Stimulated activated CD8-positive, alpha-beta memory T cell treated with anti-CD3 and anti-CD28 coated beads, Interleukin-15, amount 100 ng/mL, for 4 hours (primary cell): ENCODE results near the gene SGK2.

Source experiments
- DNase-seq, 2 donors: peaks; one replicate each; pipeline ENCODE4 v3.0.0-alpha.2; 2020; ENCODE audit warnings: low read depth in 2 of 2

Gene SGK2

DNA sequence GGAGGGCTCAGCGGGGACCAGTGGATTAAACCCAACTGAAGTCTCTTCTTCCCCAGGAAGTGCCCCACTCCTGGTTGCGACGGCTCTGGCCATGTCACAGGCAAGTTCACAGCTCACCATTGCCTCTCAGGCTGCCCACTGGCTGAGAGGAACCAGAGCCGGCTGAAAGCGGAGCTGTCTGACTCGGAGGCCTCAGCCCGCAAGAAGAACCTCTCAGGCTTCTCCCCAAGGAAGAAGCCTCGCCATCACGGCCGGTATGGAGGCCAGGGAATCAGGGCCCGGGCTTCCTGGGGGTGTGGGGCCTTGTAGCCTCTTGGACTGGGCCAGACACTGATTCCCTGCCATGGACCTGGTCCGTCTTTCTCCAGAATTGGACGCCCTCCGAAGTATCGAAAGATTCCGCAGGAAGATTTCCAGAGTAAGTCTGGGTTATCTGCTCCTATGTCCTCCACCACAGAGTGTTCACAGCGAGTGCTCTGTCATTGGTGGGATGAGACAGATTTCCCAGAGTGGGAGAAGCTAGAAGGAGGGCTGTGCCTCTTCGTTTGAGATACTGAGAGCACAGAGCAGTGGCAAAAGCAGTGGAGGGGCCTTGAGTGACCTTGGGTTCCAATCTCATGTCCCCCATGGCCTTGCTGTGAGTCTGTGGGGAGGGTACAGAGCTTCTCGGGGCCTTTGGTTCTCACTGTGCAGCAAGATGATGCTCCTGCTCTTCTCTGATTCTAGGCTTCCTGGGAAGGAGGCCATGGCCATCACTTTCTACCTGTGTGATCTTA, 22.6 kb upstream of the SGK2 start:
- DNase-seq, result no peak

DNA sequence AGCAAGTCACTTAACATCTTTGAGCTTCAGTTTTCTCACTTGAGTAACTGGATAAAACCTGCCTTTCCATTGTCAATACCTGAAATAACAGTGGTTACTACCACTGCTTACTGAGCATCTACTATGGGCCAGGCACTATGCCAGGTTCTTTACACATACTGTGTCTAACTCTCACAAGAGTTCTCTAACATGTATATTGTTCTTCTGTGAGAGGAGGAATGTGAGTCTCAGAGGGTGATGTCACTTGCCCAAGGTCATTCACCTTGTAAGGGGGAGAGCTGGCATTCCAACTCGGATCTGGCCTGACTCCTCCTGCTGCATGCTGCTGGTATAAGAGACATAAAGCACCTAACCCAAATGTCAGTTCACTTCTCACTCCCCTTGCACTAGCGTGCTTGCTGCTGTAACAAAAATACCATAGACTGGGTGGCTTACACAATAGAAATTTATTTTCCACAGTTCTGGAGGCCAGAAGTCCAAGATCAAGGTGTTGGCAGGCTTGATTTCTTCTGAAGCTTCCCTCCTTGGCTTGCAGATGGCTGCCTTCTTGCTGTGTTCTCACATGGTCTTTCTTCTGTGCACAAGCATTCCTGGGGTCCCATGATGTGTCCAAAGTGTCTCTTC, 21.9 kb upstream of the SGK2 start:
- DNase-seq, result no peak

DNA sequence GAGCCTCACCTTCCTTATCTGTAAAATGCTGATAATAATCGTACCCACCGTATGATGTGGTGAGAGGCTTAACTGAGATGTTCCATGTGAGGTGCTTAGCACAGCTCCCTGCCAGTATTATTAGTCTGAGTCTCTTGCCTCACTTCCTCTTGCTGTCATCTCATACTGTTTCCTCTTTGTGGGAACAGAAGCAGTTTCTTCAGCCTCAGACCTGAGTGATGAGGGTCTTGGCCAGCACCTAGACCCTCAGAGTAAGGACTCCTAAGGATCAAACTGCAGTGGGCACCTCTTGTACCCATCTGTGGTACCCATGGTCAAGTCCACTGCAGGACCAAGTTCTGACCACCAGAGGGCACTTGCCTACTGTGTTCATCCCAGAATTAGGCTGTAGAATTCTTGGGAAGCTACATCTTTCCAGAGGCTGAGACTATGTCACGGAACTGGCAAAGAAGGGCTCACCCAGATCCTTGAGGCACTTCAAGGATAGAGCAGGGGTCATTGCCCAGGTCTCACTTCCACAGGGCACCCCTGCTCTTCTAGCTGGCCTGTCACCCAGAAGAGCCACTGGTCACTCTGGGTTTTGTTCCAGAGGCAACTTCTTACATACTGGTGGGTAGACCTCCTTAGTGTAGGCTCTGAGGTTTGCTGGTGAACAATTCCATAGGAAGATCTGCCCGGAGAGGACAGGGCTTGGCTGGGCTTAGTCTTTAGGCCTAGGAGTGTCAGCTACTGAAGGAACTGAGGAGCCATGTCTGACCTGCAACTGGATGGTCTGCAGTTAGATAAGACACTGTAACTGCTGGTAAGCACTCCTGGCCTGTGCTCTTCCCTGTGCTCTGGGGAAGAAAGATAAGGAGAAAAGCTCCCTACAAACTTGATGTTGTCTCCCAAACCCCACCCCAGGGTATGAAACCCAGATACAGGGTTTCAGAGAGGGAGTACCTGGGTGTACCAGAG, 20.6 kb upstream of the SGK2 start:
- DNase-seq, result no peak

DNA sequence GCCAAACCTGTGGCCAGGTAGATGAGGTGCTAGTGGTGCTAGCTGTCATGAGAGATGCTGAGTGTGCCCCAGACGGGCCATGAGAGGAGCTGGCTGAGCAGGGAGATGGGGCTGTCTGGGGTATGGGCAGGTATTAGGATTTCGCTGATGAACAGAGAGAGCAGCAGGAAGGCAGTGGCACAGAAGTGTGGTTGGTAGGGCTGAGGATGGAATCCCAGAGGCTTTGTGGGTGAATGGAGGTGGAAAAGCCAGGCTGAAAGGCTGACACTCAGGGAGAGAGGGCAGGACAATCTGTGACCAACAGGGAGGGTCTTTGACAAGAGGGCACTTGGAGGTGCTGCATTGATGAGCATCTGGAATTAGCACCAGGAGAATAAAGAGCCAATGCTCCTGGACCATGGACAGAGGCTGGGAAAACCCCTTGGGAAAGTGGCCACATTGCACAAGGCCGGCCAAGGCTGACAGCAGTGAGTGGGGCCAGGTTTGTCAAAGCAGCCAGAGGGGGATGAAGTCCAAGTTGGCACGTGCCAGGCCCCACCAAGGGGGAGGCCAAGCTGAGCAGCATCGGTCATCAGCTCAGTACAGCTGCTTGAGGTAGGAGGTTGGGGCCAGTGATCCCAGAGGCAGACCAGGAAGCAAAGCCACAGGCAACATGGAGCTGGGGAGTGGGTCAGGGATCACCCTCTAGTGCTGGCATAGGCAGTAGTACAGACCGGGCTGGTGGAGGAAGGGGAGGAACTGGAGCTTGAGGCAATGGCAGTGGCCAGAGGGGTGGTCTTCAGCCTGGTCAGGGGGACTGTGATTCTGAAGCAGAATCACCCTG, 19.7 kb upstream of the SGK2 start:
- no peak for DNase-seq

DNA sequence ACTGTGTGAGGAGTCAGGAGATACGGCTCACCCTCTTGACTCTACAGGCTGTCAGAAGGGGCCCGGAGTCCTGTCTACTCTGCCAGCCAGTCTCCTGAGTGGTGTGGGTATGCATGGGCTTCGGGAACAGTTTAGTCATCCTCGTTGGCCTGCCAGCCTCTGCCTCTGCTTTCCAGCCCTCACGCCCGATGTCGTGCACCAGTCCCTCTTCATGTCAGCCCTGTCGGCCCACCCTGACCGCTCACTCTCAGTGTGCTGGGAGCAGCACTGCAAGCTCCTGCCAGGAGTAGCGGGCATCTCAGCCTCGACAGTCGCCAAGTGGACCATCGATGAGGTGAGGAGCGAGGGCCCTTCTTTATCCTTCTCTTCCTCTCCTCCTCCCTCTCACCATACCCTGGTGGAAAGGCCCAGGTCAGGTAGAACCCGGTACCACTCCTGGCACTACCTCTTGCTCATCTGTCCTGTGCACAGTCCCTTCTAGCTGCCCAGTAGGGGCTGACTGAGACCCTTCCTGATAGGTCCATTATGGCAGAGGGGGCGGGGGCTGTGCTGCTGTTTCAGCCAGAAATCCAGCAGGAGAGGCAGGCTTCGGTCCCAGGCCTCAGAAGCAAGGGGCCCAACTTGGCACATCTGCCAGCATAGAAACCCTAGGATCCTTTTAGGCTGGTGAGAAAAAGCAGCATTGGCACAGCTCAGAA, 18.7 kb upstream of the SGK2 start:
- no peak for DNase-seq

- no peak for DNase-seq
Measured at GRCh38 chr20:43540673-43541060, 18.2 kb upstream of the SGK2 start.

DNA sequence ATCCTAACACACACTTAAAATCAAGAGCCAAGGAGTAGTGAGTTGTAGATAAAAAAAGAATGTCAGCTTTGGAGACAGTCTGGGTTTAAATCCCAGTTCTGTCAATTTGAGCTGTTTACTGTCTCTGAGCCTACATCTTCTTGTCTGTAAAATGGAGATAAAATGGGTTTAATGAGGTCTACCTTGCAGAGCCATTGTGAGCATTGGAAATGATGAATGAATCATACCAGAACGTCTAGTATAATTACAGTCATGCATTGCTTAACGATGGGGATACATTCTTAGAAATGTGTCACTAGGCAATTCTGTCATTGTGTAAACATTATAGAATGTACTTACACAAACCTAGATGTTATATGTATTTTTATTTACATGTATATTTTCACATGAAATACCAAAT, 17.6 kb upstream of the SGK2 start:
- no peak for DNase-seq

GRCh38 chr20:43542161-43542560, 16.7 kb upstream of the SGK2 start:
- no peak for DNase-seq

- no peak for DNase-seq
Measured at GRCh38 chr20:43542674-43543073, 16.2 kb upstream of the SGK2 start.

DNA sequence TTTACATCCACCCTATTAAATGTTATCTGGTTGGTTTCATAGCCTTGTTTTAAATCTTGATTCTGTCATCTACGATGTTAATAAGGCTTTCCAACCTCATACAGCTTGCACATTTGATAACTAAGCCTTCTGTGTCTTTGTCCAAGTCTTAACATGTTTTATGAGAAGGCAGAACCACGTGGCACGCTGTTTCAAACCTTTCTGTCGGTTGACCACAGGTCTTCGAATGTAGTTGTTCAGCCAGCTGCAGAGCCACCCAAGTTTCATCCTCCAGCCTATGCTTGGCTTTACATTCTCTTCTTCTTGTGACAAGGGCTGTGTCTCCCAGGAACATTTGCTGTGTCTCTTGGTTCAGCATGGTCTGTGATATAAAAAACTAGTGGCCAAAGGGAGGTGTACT, 15.7 kb upstream of the SGK2 start:
- DNase-seq, result no peak

GRCh38 chr20:43544501-43544900, 14.3 kb upstream of the SGK2 start:
- no peak for DNase-seq

GRCh38 chr20:43545837-43546578, 12.8 kb upstream of the SGK2 start:
- no peak for DNase-seq

- DNase-seq, result no peak
Measured at GRCh38 chr20:43548273-43548880, 10.4 kb upstream of the SGK2 start.

DNA sequence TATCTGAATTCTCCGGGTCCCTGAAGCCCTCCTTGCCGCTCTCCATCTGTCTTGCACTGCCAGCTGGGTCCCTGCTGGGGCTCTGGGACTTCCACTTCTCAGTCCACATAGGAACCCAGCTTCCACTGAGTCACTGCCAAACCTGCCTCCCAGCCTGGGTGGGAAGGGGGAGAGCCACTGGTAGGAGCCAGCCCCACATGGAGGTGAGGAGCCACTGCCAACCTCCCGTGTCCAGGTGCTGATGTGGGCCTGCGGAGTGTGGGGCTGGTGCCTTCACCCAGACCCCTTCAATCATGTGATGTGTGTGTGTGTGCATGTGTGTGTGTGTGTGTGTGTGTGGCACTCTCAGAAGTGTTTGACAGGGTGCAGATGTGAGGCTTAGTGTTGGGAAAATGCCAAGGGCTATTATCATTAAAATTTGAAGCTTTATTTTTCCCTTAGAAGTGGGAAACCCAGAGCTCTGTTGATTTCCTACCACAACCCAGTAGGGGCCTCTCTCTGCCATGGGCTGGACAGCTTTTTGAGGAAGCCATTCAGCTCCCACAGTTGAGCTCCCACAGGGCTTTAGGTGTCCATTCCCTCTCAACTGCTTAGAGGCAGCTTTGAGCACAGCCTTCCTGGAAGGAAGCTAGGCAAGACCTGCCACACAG, 9.3 kb upstream of the SGK2 start:
- no peak for DNase-seq

- no peak for DNase-seq
Measured at GRCh38 chr20:43550456-43550855, 8.4 kb upstream of the SGK2 start.

DNA sequence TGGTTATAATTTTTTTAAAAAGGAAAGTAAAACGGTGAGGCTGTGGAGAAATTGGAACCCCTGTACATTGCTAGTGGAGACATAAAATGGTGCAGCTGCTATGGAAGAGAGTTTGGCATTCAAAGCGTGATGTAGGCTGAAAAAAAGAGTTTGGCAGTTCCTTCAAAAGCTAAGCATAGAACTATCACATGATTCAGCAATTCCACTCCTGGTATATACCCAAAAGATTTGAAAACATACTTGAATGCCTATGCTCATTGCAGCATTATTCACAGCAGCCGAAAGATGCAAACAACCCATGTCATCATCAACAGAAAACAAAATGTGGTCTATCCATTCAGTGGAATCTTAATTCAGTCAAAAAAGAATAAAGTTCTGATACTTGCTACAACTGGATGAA, 4.5 kb upstream of the SGK2 start:
- no peak for DNase-seq

DNA sequence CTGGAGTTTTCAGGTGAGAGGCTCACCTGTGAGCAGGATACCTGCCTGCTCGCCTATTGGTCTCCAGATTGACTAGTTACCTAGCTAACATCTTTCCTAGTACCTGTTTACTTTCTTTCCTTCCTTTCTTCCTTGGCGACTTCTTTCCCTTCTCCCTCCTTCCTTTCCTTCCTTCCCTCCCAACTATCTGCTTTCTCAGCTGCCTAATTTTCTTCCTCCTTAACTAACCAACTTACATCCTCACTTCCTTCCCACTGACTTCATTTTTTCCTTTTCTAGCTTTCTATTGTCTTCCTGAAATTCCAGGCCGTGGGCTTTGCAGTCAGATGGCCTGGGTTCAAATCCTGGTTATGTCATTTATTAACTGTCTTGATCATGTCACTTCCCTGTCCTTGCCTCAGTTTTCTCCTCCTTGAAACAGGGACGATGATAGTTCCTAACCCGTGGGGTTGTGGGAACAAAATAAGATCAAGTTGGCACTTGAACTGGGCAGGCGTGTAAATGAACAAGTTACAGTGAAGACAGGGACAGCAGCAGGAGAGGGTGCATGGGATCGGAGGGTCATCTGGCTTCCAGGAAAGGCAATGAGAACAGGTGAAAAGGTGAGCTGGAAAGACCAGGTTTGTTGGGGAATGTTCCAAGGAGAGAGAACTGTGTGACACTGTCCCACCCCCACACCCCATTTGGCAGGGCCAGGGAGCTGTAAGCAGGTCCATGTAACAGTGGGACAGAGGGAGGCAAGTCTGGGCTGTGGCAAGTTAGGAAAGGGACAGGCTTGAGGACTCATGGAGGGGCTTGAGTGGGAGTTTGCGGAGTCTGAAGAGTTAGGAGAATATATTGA, 540 bp downstream of the SGK2 start:
- DNase-seq, result no peak

GRCh38 chr20:43560974-43561373, 2.1 kb downstream of the SGK2 start:
- DNase-seq, result no peak
